Nephron progenitor cell (in vitro differentiated cells): ENCODE measurements around the gene ZMYM2.

ENCODE experiments used
- DNase-seq: peaks from one replicate; pipeline ENCODE4 v3.0.0; 2021
- H3K27ac Mint-ChIP-seq: 2 replicates; pipeline ENCODE4 v1.8.0; 2021; ENCODE audit warnings: mild to moderate bottlenecking, moderate library complexity, mixed read lengths
- H3K27me3 Mint-ChIP-seq: 2 replicates; pipeline ENCODE4 v1.8.0; 2021; ENCODE audit warnings: mild to moderate bottlenecking, low read depth, mixed read lengths; ENCODE audit not compliant: poor library complexity
- H3K36me3 Mint-ChIP-seq: 2 replicates; pipeline ENCODE4 v1.8.0; 2021; ENCODE audit warnings: low read depth, mixed read lengths
- H3K4me1 Mint-ChIP-seq: 2 replicates; pipeline ENCODE4 v1.8.0; 2021; ENCODE audit warnings: mixed read lengths
- H3K4me3 Mint-ChIP-seq: 2 replicates; pipeline ENCODE4 v1.8.0; 2021; ENCODE audit warnings: mild to moderate bottlenecking, moderate library complexity, mixed read lengths
- H3K9me3 Mint-ChIP-seq: 2 replicates; pipeline ENCODE4 v1.8.0; 2021; ENCODE audit warnings: mild to moderate bottlenecking, moderate library complexity, mixed read lengths
- TF ChIP-seq, protein P1 (sequence below): fragments of 200-600 bp; sonication (generic); IDR thresholded peaks from 2 replicates; pipeline ENCODE4 v1.5.0; 2021; ENCODE audit warnings: antibody characterized with exemption

The ZMYM2 gene

DNA sequence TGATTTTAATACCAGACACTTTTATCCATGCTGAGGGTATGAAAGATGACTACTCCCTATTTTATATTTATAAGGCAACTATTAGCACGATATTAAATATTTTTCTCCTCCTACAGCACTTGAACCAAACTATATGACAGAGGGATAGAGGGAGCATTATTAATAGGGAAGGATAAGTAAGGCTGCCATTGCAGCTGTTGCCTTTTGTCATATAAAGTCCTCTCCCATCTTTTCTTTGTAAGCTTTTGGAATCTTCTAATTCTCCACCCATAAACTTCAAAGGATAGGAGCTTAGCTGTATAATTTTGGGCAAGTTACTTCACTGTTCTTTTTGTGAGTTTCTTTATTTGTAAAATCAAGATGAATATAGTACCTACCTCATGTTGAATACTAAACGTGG is 95.4 kb downstream of the ZMYM2 start:
- no peak for DNase-seq
- no peak overlapping the region for H3K27ac Mint-ChIP-seq
- peaks cover 74% of the 10 kb centered on the region for H3K36me3 Mint-ChIP-seq
- no peak overlapping the region for H3K4me3 Mint-ChIP-seq
- TF ChIP-seq, protein P1, sequence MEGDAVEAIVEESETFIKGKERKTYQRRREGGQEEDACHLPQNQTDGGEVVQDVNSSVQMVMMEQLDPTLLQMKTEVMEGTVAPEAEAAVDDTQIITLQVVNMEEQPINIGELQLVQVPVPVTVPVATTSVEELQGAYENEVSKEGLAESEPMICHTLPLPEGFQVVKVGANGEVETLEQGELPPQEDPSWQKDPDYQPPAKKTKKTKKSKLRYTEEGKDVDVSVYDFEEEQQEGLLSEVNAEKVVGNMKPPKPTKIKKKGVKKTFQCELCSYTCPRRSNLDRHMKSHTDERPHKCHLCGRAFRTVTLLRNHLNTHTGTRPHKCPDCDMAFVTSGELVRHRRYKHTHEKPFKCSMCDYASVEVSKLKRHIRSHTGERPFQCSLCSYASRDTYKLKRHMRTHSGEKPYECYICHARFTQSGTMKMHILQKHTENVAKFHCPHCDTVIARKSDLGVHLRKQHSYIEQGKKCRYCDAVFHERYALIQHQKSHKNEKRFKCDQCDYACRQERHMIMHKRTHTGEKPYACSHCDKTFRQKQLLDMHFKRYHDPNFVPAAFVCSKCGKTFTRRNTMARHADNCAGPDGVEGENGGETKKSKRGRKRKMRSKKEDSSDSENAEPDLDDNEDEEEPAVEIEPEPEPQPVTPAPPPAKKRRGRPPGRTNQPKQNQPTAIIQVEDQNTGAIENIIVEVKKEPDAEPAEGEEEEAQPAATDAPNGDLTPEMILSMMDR, result no peak
- no peaks in the 10 kb centered on the region for H3K27me3 Mint-ChIP-seq
- H3K9me3 Mint-ChIP-seq, result no peaks in the 10 kb centered on the region
- H3K4me1 Mint-ChIP-seq, result no peaks in the 10 kb centered on the region

DNA sequence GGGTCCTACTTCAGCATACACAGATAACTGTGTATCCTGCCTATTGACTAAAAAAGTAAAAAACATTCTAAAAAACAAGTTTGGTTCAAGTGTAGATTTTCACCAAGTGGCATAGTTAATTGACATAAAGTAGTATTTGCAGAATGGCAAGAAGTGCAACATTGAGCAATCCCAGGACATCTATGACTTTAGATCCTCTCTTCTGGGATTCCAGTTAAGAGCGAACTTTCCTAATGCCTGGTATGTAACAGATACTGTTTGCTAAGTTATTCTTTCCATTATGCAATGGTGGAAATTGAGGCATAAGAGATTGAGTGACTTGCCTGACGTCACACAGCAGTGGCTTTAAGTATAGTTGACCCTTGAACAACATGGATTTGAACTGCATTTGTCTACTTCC is 96.1 kb downstream of the ZMYM2 start:
- TF ChIP-seq, protein P1, result no peak
- H3K36me3 Mint-ChIP-seq, result peaks cover 75% of the 10 kb centered on the region
- no peak for DNase-seq
- no peak overlapping the region for H3K4me3 Mint-ChIP-seq
- H3K27me3 Mint-ChIP-seq, result no peaks in the 10 kb centered on the region
- H3K27ac Mint-ChIP-seq, result peak overlapping the region; percentile 14
- H3K9me3 Mint-ChIP-seq, result no peaks in the 10 kb centered on the region
- H3K4me1 Mint-ChIP-seq, result no peaks in the 10 kb centered on the region

DNA sequence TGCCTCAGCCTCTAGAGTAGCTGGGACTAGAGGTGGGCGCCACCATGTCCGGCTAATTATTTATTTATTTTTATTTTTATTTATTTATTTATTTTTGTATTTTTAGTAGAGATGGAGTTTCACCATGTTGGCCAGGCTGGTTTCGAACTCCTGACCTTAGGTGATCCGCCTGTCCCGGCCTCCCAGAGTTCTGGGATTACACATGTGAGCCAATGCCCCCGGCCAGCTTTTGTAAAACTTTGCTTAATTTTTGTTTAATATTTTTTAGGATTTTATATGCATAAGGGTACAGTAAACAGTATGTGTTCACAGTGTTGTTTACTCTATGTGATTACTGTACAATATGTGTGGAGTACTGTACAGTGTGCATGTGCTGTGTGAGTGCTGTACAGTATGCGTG is 98.7 kb downstream of the ZMYM2 start:
- Mint-ChIP-seq H3K27ac (no peak overlapping the region), H3K9me3 (no peaks in the 10 kb centered on the region), H3K27me3 (no peaks in the 10 kb centered on the region), H3K4me1 (no peaks in the 10 kb centered on the region), H3K4me3 (no peak overlapping the region), H3K36me3 (peaks cover 69% of the 10 kb centered on the region)
- TF ChIP-seq, protein P1, result no peak
- DNase-seq, result no peak

DNA sequence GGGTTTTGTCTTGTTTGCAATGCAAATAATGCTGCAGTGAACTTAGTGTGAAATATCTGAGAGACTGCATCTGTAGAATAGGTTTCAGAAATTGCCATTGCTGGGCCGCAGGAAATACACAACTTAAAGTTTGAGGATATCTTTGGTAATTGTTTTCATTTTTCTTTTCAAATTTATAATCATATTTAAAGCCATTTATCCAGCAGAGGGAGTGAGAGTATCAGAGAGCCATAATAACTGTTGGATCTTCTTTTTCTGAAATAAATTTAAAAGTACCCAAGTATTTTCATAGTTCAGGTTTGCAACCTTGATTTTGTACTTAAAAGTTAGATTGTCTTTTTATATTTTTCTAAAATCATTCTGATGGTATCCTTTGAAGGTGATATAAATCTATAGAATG is 99.4 kb downstream of the ZMYM2 start:
- H3K27ac Mint-ChIP-seq, result no peak overlapping the region

DNA sequence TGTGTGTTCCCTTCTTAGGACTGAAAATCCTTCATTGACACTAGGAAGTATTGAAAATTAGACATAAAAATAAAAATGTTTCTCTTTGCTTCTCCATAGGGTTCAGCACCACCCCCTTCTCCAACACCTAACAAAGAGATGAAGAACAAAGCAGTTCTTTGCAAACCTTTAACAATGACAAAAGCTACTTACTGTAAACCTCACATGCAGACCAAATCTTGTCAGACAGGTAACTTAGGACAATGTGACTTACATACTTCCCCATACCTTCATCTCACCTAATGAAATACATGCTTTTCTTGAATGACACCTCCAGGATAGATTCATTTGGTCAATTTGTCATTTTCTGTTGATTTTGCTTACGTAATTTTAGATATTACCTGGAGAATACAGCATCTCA is 99.9 kb downstream of the ZMYM2 start:
- Mint-ChIP-seq H3K4me1 (no peaks in the 10 kb centered on the region), H3K9me3 (no peaks in the 10 kb centered on the region), H3K4me3 (no peak overlapping the region), H3K27ac (no peak overlapping the region), H3K36me3 (peaks cover 68% of the 10 kb centered on the region), H3K27me3 (no peaks in the 10 kb centered on the region)
- DNase-seq, result no peak
- TF ChIP-seq, protein P1, result no peak

More for the DNA sequence above, 99.4 kb downstream of the ZMYM2 start:
- DNase-seq, result no peak
- TF ChIP-seq, protein P1, result no peak
- peaks cover 69% of the 10 kb centered on the region for H3K36me3 Mint-ChIP-seq
- no peak overlapping the region for H3K4me3 Mint-ChIP-seq
- no peaks in the 10 kb centered on the region for H3K4me1 Mint-ChIP-seq
- no peaks in the 10 kb centered on the region for H3K27me3 Mint-ChIP-seq
- no peaks in the 10 kb centered on the region for H3K9me3 Mint-ChIP-seq

DNA sequence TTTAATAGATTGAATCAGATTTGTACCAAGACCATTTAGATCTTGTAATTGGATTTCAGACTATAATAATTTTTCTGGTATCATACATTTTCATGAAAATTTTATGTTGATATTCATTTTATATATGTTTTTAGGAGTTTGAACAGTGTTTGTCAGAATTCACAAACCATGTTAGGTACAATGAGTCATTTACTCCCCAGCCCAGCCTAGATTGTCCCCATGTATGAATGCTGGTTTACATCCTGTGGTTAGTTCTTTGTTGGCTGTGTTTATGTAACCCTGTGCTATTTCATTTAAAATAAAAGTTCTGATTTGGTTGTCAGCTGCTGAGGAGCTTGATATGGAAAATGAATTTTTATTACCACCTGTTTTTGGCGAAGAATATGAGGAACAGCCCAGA is 105.6 kb downstream of the ZMYM2 start:
- Mint-ChIP-seq H3K27ac (no peak overlapping the region), H3K4me3 (no peak overlapping the region), H3K9me3 (no peaks in the 10 kb centered on the region), H3K27me3 (no peaks in the 10 kb centered on the region), H3K4me1 (no peaks in the 10 kb centered on the region), H3K36me3 (peaks cover 57% of the 10 kb centered on the region)
- TF ChIP-seq, protein P1, result no peak
- DNase-seq, result no peak
